Endothelial cell (in vitro differentiated cells): ENCODE data around the gene TEDC1. TPM values are rescaled to one million over a fixed set of nuclear protein-coding genes. Genes with fewer than 3 reads are reported as not detected.
A peak's percentile ranks its signal among the peaks of the same experiment; 100 is the strongest.

Experiments used
- DNase-seq: peaks from one replicate; pipeline ENCODE4 v3.0.0; 2021; ENCODE audit warnings: low spot score
- H3K27ac Mint-ChIP-seq: one replicate; pipeline ENCODE4 v1.8.0; 2021; ENCODE audit warnings: mixed read lengths, inconsistent platforms; ENCODE audit not compliant: unreplicated experiment
- H3K27me3 Mint-ChIP-seq: one replicate; pipeline ENCODE4 v1.8.0; 2021; ENCODE audit warnings: mild to moderate bottlenecking, moderate library complexity, mixed read lengths, inconsistent platforms; ENCODE audit not compliant: unreplicated experiment
- H3K36me3 Mint-ChIP-seq: one replicate; pipeline ENCODE4 v1.8.0; 2021; ENCODE audit warnings: mild to moderate bottlenecking, low read depth, mixed read lengths, inconsistent platforms; ENCODE audit not compliant: unreplicated experiment
- H3K4me1 Mint-ChIP-seq: one replicate; pipeline ENCODE4 v1.8.0; 2021; ENCODE audit warnings: mild to moderate bottlenecking, mixed read lengths, inconsistent platforms; ENCODE audit not compliant: unreplicated experiment
- H3K4me3 Mint-ChIP-seq: one replicate; pipeline ENCODE4 v1.8.0; 2021; ENCODE audit warnings: mild to moderate bottlenecking, mixed read lengths, inconsistent platforms; ENCODE audit not compliant: unreplicated experiment
- H3K9me3 Mint-ChIP-seq: one replicate; pipeline ENCODE4 v1.8.0; 2021; ENCODE audit warnings: mixed read lengths, inconsistent platforms; ENCODE audit not compliant: unreplicated experiment
- CTCF ChIP-seq: fragments of 200-600 bp; sonication (generic); IDR thresholded peaks from one replicate; pipeline ENCODE4 v1.5.0; 2021; ENCODE audit warnings: antibody characterized with exemption; ENCODE audit not compliant: unreplicated experiment
- total RNA-seq: library from RNA; stranded (reverse); fragmentation: NEBNext Ultra II Directional; extraction: Animal tissue kit (Norgen Biotek cat#: 25700); gene quantifications from one replicate; pipeline ENCODE4 v1.2.1, GENCODE V29; 2021; ENCODE audit not compliant: unreplicated experiment

TEDC1 gene
- total RNA-seq, 1 donor from 2014 or later = 11.5 TPM

GRCh38 chr14:105536691-105537579 lies 45.9 kb downstream of the TEDC1 start:
- no peaks in the 10 kb centered on the region for H3K9me3 Mint-ChIP-seq
- H3K27ac Mint-ChIP-seq = no peak overlapping the region
- TF ChIP-seq CTCF = no peak
- H3K4me3 Mint-ChIP-seq = no peak overlapping the region
- H3K27me3 Mint-ChIP-seq = peaks cover 24% of the 10 kb centered on the region
- H3K36me3 Mint-ChIP-seq = peaks cover 4% of the 10 kb centered on the region
- no peak for DNase-seq
- H3K4me1 Mint-ChIP-seq = no peaks in the 10 kb centered on the region

GRCh38 chr14:105537580-105538474 lies 46.8 kb downstream of the TEDC1 start:
- Mint-ChIP-seq H3K9me3 (no peaks in the 10 kb centered on the region), H3K4me1 (no peaks in the 10 kb centered on the region), H3K27me3 (peaks cover 23% of the 10 kb centered on the region), H3K4me3 (no peak overlapping the region), H3K36me3 (peaks cover 4% of the 10 kb centered on the region), H3K27ac (no peak overlapping the region)
- peak; percentile 97 for TF ChIP-seq CTCF
- DNase-seq = peak; percentile 75

GRCh38 chr14:105538481-105539049 lies 47.5 kb downstream of the TEDC1 start:
- TF ChIP-seq CTCF = no peak
- DNase-seq = no peak
- peaks cover 20% of the 10 kb centered on the region for H3K27me3 Mint-ChIP-seq
- peak overlapping the region; percentile 56 for H3K4me3 Mint-ChIP-seq
- no peak overlapping the region for H3K27ac Mint-ChIP-seq
- peaks cover 4% of the 10 kb centered on the region for H3K36me3 Mint-ChIP-seq
- H3K9me3 Mint-ChIP-seq = no peaks in the 10 kb centered on the region
- no peaks in the 10 kb centered on the region for H3K4me1 Mint-ChIP-seq

DNA sequence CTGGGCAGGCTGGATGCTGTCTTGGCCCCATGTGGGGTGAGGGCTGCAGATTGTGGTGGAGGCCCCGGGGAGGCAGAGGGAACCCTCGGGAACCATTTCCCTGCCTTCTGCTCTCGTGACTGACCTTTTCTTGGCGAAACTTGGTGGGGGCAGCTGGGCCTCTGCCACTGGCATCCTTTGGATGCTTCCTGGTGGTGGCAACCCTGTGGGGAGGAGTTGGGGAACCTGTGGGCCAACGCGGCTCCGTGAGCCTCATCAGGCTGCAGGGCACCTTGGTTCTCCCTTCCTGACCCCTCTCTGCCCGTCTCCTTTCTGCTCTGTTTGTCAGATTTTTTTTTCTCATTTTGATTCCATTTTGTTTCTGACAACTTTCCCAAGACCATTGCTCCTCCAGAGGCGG lies 49.8 kb downstream of the TEDC1 start:
- Mint-ChIP-seq H3K36me3 (peaks cover 4% of the 10 kb centered on the region), H3K4me1 (no peaks in the 10 kb centered on the region), H3K9me3 (no peaks in the 10 kb centered on the region), H3K27ac (no peak overlapping the region), H3K4me3 (no peak overlapping the region), H3K27me3 (peaks cover 13% of the 10 kb centered on the region)
- no peak for DNase-seq
- no peak for TF ChIP-seq CTCF
